ENCODE data around the gene KIF16B. TPM values are rescaled to one million over a fixed set of nuclear protein-coding genes. Genes with fewer than 3 reads are reported as not detected.

Gene KIF16B
- total RNA-seq, 4 donors from 2014 or later, result 22.2 to 59.2 (median 31.4) TPM

- no peak overlapping the region for H3K4me3 ChIP-seq (ENCODE audit: low read depth, poor library complexity, severe bottlenecking)
- DNase-seq (ENCODE audit: low spot score in 2 of 2), result no peak
- intact Hi-C loops (cut with DNase I; ENCODE audit: low total_unique reads), result loop anchor here (10.0 kb wide), 1 partner anchor 751 kb away; no protein-coding TSS in a partner anchor
- 90 to 93% methylated on average over 1 of the region's 1 CpG for WGBS, 2 donors
- TF ChIP-seq POLR2A (IDR thresholded peaks at IDR 0.05), result no peak
- no peak for TF ChIP-seq CTCF (IDR thresholded peaks at IDR 0.05)
These were observed 117.9 kb downstream of the KIF16B start for GRCh38 chr20:16455324-16455723.

- TF ChIP-seq CTCF (IDR thresholded peaks at IDR 0.05) (no peak), POLR2A (IDR thresholded peaks at IDR 0.05) (no peak)
- no peak overlapping the region for H3K4me3 ChIP-seq (ENCODE audit: low read depth, poor library complexity, severe bottlenecking)
- intact Hi-C loops (cut with DNase I; ENCODE audit: low total_unique reads), result loop anchor here (10.0 kb wide), 1 partner anchor 747 kb away; no protein-coding TSS in a partner anchor
- no peak for DNase-seq (ENCODE audit: low spot score in 2 of 2)
- WGBS, 2 donors, result 57 to 76% methylated on average over 1 of the region's 1 CpG
These were observed 121.3 kb downstream of the KIF16B start for GRCh38 chr20:16451982-16452381.

- intact Hi-C loops (cut with DNase I; ENCODE audit: low total_unique reads), result loop anchor here (10.0 kb wide), 1 partner anchor 746 kb away; no protein-coding TSS in a partner anchor
- no peak overlapping the region for H3K4me3 ChIP-seq (ENCODE audit: low read depth, poor library complexity, severe bottlenecking)
- no peak for DNase-seq (ENCODE audit: low spot score in 2 of 2)
- 81 to 83% methylated on average over 8 of the region's 8 CpGs for WGBS, 2 donors
- TF ChIP-seq POLR2A (IDR thresholded peaks at IDR 0.05), result no peak
- TF ChIP-seq CTCF (IDR thresholded peaks at IDR 0.05), result no peak
These were observed 122.2 kb downstream of the KIF16B start for GRCh38 chr20:16451001-16451400.

GRCh38 chr20:16446991-16447390 lies 126.3 kb downstream of the KIF16B start:
- H3K4me3 ChIP-seq (ENCODE audit: low read depth, poor library complexity, severe bottlenecking), result no peak overlapping the region
- no peak for TF ChIP-seq POLR2A (IDR thresholded peaks at IDR 0.05)
- TF ChIP-seq CTCF (IDR thresholded peaks at IDR 0.05), result no peak
- 89 to 93% methylated on average over 3 of the region's 3 CpGs for WGBS, 2 donors
- intact Hi-C loops (cut with DNase I; ENCODE audit: low total_unique reads), result no loop called here
- DNase-seq (ENCODE audit: low spot score in 2 of 2), result no peak

- 85 to 91% methylated on average over 4 of the region's 4 CpGs for WGBS, 2 donors
These were observed 127.0 kb downstream of the KIF16B start for GRCh38 chr20:16446246-16446645.

More at GRCh38 chr20:16446246-16446645, 127.0 kb downstream of the KIF16B start:
- no peak overlapping the region for H3K4me3 ChIP-seq (ENCODE audit: low read depth, poor library complexity, severe bottlenecking)
- TF ChIP-seq POLR2A (IDR thresholded peaks at IDR 0.05) (no peak), CTCF (IDR thresholded peaks at IDR 0.05) (no peak)
- intact Hi-C loops (cut with DNase I; ENCODE audit: low total_unique reads), result no loop called here
- no peak for DNase-seq (ENCODE audit: low spot score in 2 of 2)

Data from lower leg skin (tissue), 4 donors.